ENCODE data around the gene CSF3R. TPM values are rescaled to one million over a fixed set of nuclear protein-coding genes. Genes with fewer than 3 reads are reported as not detected.
A peak's percentile ranks its signal among the peaks of the same experiment; 100 is the strongest.

CSF3R gene
- polyA plus RNA-seq, 3 donors, result 270 to 1,537 (median 447) TPM

DNA sequence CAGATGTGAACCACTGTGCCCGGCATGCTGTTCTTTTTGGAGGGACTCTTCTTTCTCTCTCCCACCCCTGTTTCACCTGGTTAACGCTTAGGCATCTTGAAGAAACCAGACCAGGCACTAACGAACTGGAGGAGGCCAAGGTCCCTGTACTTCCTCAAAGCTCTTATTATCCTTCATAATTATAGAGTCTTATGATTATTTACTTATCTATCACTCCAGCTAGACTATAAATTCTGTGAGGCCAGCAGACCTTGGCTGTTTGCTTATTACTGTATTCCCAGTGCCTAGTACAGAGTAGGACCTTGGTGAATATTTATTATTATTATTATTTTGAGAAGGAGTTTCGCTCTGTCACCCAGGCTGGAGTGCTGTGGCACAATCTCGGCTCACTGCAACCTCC is 5.8 kb downstream of the CSF3R start:
- peaks cover 37% of the 10 kb centered on the region for H3K4me1 Mint-ChIP-seq
- DNase-seq, result no peak
- H3K79me2 ChIP-seq (ENCODE audit: insufficient read depth, low read length), result peaks cover 48% of the 10 kb centered on the region
- H4K20me1 ChIP-seq (ENCODE audit: insufficient read depth, low read length), result peaks cover 87% of the 10 kb centered on the region
- H2AFZ ChIP-seq (ENCODE audit: insufficient read depth, low read depth, low read length, poor library complexity, severe bottlenecking), result no peak overlapping the region
- WGBS (ENCODE audit: insufficient coverage), result 100% methylated on average over 3 of the region's 5 CpGs
- peak overlapping the region in 4 of 7 donors; percentile 19 to 88 (median 57) for H3K27ac Mint-ChIP-seq
- H3K4me3 Mint-ChIP-seq, result no peak overlapping the region
- H3K4me1 ChIP-seq (ENCODE audit: control insufficient read depth in 1 of 2, insufficient read depth in 2 of 2, low read length in 2 of 2), result peaks cover 29 to 38% of the 10 kb centered on the region in 2 donors
- H3K9me3 ChIP-seq (replicated peaks in 1 of 2; ENCODE audit: control insufficient read depth in 1 of 2, insufficient read depth in 1 of 2, low read length in 2 of 2), result no peaks in the 10 kb centered on the region
- peaks cover 0 to 1% (median 0%) of the 10 kb centered on the region in 7 donors for H3K9me3 Mint-ChIP-seq
- H3K27ac ChIP-seq (ENCODE audit: low read depth in 1 of 2, low read length in 2 of 2), result peak overlapping the region in 1 of 2 donors; percentile 29
- no peak overlapping the region for H3K9ac ChIP-seq (ENCODE audit: insufficient read depth, low read length, poor library complexity, severe bottlenecking)
- H3K27me3 Mint-ChIP-seq (ENCODE audit: low read depth in 3 of 3), result peaks cover 0 to 1% (median 0%) of the 10 kb centered on the region in 3 donors
- H3K36me3 Mint-ChIP-seq, result peaks cover 81 to 99% of the 10 kb centered on the region in 2 donors
- intact Hi-C loops (cut with micrococcal nuclease), result no loop called here
- no peak for TF ChIP-seq CTCF (IDR thresholded peaks at IDR 0.05)
- no peaks in the 10 kb centered on the region for H3K27me3 ChIP-seq (ENCODE audit: control insufficient read depth in 2 of 2, insufficient read depth in 2 of 2, low read length in 2 of 2)
- peaks cover 82 to 93% of the 10 kb centered on the region in 2 donors for H3K36me3 ChIP-seq (replicated peaks in 1 of 2; ENCODE audit: control insufficient read depth in 1 of 2, insufficient read depth in 2 of 2, low read length in 2 of 2)
- no peak overlapping the region for H3K4me3 ChIP-seq (replicated peaks in 1 of 3; ENCODE audit: low read depth in 2 of 3, low read length in 3 of 3)
- no peak overlapping the region for H3K4me2 ChIP-seq (replicated peaks; ENCODE audit: extremely low read depth, low read length, poor library complexity, severe bottlenecking)

GRCh38 chr1:36475910-36476604 is 6.7 kb downstream of the CSF3R start:
- DNase-seq, result no peak
- no peak overlapping the region for H3K4me2 ChIP-seq (replicated peaks; ENCODE audit: extremely low read depth, low read length, poor library complexity, severe bottlenecking)
- Mint-ChIP-seq H3K27ac (peak overlapping the region in 2 of 7 donors; percentile 18 to 42), H3K36me3 (peaks cover 81 to 99% of the 10 kb centered on the region in 2 donors), H3K4me1 (peaks cover 29% of the 10 kb centered on the region), H3K27me3 (ENCODE audit: low read depth in 3 of 3) (no peaks in the 10 kb centered on the region), H3K4me3 (no peak overlapping the region), H3K9me3 (no peaks in the 10 kb centered on the region)
- H3K36me3 ChIP-seq (replicated peaks in 1 of 2; ENCODE audit: control insufficient read depth in 1 of 2, insufficient read depth in 2 of 2, low read length in 2 of 2), result peaks cover 88 to 100% of the 10 kb centered on the region in 2 donors
- H2AFZ ChIP-seq (ENCODE audit: insufficient read depth, low read depth, low read length, poor library complexity, severe bottlenecking), result no peak overlapping the region
- intact Hi-C loops (cut with micrococcal nuclease), result no loop called here
- peak overlapping the region in 1 of 2 donors; percentile 29 for H3K27ac ChIP-seq (ENCODE audit: low read depth in 1 of 2, low read length in 2 of 2)
- no peak overlapping the region for H3K4me3 ChIP-seq (replicated peaks in 1 of 3; ENCODE audit: low read depth in 2 of 3, low read length in 3 of 3)
- peaks cover 39% of the 10 kb centered on the region for H3K79me2 ChIP-seq (ENCODE audit: insufficient read depth, low read length)
- peaks cover 22 to 29% of the 10 kb centered on the region in 2 donors for H3K4me1 ChIP-seq (ENCODE audit: control insufficient read depth in 1 of 2, insufficient read depth in 2 of 2, low read length in 2 of 2)
- no peak for TF ChIP-seq CTCF (IDR thresholded peaks at IDR 0.05)
- WGBS (ENCODE audit: insufficient coverage), result 100% methylated on average over 2 of the region's 7 CpGs
- no peaks in the 10 kb centered on the region for H3K9me3 ChIP-seq (replicated peaks in 1 of 2; ENCODE audit: control insufficient read depth in 1 of 2, insufficient read depth in 1 of 2, low read length in 2 of 2)
- H4K20me1 ChIP-seq (ENCODE audit: insufficient read depth, low read length), result peaks cover 89% of the 10 kb centered on the region
- H3K27me3 ChIP-seq (ENCODE audit: control insufficient read depth in 2 of 2, insufficient read depth in 2 of 2, low read length in 2 of 2), result no peaks in the 10 kb centered on the region
- H3K9ac ChIP-seq (ENCODE audit: insufficient read depth, low read length, poor library complexity, severe bottlenecking), result no peak overlapping the region
